ENCODE data around the gene MT1F. TPM values are rescaled to one million over a fixed set of nuclear protein-coding genes. Genes with fewer than 3 reads are reported as not detected.

MT1F gene
- total RNA-seq, 2 experiments from 2014 or later, result 15.8 to 16.4 TPM

DNA sequence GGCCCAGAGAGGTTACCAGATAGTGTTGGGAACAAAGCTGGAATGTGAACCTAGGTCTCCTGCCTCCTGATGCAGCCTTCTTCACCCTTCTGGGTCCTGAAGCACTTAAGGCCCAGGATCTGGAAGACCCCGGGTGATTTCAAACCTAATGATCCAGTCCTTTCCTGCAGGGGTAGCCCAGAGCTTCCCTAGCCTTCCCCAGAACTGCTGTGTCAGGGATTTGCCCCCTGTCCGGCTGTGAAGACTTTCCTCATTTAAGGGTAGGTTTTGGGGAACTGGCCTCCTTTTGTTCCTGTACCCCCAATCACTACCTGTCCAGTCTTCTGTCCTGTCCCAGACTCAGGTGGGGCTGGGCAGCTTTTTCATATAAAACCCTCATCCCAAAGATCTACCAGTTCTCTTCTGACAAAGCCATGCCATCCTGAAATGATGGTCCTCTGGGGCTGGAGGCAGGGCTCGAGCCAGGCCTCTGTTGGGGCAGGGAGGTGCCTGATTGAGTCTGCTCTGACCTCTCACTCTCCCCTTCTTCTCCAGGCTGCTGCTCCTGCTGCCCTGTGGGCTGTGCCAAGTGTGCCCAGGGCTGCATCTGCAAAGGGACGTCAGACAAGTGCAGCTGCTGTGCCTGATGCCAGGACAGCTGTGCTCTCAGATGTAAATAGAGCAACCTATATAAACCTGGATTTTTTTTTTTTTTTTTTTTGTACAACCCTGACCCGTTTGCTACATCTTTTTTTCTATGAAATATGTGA is 25.8 kb downstream of the MT1F start:
- Mint-ChIP-seq H3K9me3 (no peaks in the 10 kb centered on the region), H3K4me3 (peak overlapping the region; percentile 89), H3K27ac (no peak overlapping the region), H3K27me3 (peaks cover 2% of the 10 kb centered on the region), H3K4me1 (peaks cover 30% of the 10 kb centered on the region), H3K36me3 (ENCODE audit: low read depth) (peaks cover 9% of the 10 kb centered on the region)
- ChIA-PET CTCF (interaction anchor here (1.3 to 5.0 kb wide), 4 partner anchors 12 to 74 kb away, joined by 3 to 30 read pairs (median 6); no protein-coding TSS in a partner anchor), POLR2A (interaction anchor here (0.8 to 2.5 kb wide), 28 partner anchors 10 to 248 kb away, joined by 3 to 29 read pairs (median 6); partner anchors contain the start of genes MT1E, MT1G, MT1H and MT2A)
- DNase-seq, result no peak

GRCh38 chr16:56684256-56684925 is 26.6 kb downstream of the MT1F start:
- POLR2A ChIA-PET, result interaction anchor here (0.8 to 1.0 kb wide), 2 partner anchors 11 to 233 kb away, joined by 3 read pairs; partner anchors contain the start of genes NUDT21 and OGFOD1
- Mint-ChIP-seq H3K27ac (no peak overlapping the region), H3K9me3 (no peaks in the 10 kb centered on the region), H3K4me1 (peaks cover 30% of the 10 kb centered on the region), H3K4me3 (peak overlapping the region; percentile 44), H3K27me3 (peaks cover 4% of the 10 kb centered on the region), H3K36me3 (ENCODE audit: low read depth) (peaks cover 9% of the 10 kb centered on the region)
- DNase-seq, result no peak
- CTCF ChIA-PET, result interaction anchor here (5.0 kb wide), 1 partner anchor 17 kb away, joined by 30 read pairs; no protein-coding TSS in a partner anchor

DNA sequence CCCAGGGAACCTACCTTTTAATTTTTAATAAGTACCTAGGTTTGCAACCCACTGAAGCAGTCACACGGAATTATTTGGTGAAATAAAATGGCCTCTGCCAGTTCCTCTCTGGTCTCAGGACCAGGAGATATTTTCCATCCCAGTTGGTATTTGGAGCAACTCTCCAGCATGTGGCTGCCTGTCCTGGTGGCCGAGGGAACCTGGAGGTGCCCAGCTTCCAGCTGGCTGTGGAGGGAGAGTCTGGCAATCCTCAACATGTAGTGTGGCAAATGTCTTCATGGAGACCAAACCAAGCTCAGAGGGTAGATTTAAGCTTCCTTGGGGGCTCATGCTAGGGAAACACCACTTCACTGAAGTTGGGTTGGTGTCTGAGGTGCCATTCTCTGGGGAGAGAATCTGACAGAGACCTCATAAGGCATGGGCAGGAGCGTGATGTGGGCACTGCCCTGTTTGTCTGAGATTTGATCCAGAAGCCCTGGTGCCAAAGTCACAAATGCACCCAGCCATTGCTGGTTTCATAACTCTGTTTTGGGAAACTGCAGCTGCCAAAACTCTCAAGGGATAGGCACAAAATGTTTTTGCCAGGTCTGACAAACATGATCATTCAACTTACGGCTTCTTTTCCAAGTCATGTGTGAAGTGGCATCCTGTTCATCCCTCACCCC is 27.3 kb downstream of the MT1F start:
- Mint-ChIP-seq H3K9me3 (no peaks in the 10 kb centered on the region), H3K36me3 (ENCODE audit: low read depth) (peaks cover 9% of the 10 kb centered on the region), H3K4me1 (peaks cover 25% of the 10 kb centered on the region), H3K4me3 (no peak overlapping the region), H3K27ac (no peak overlapping the region), H3K27me3 (peaks cover 8% of the 10 kb centered on the region)
- DNase-seq, result no peak
- POLR2A ChIA-PET, result no interaction called here
- CTCF ChIA-PET, result interaction anchor here (0.8 to 5.0 kb wide), 2 partner anchors 12 to 17 kb away, joined by 3 to 30 read pairs; no protein-coding TSS in a partner anchor

DNA sequence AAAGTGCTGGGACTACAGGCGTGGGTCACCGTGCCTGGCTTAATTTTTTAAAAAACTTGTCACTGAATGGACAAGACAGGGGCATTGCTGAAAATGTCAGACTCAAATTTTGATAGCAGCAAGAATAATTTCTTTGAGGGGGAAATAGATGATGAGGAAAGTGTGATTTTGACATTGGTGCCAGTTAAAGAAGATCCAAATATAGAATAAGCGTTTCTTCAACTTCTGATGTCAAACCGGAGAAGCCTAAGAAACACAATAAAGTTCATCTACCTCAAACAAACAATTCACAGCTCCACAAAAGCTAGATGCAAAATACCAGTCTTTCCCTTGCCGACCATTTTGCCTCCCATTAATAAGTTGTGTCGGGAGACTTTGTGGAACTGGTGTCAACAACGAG is 29.0 kb downstream of the MT1F start:
- ChIA-PET POLR2A (interaction anchor here (0.6 kb wide), 1 partner anchor 15 kb away, joined by 3 read pairs; no protein-coding TSS in a partner anchor), CTCF (interaction anchor here (0.8 kb wide), 1 partner anchor 42 kb away, joined by 3 read pairs; no protein-coding TSS in a partner anchor)
- Mint-ChIP-seq H3K27ac (no peak overlapping the region), H3K36me3 (ENCODE audit: low read depth) (peaks cover 9% of the 10 kb centered on the region), H3K9me3 (no peaks in the 10 kb centered on the region), H3K27me3 (peaks cover 12% of the 10 kb centered on the region), H3K4me1 (peaks cover 15% of the 10 kb centered on the region), H3K4me3 (no peak overlapping the region)
- DNase-seq, result no peak

DNA sequence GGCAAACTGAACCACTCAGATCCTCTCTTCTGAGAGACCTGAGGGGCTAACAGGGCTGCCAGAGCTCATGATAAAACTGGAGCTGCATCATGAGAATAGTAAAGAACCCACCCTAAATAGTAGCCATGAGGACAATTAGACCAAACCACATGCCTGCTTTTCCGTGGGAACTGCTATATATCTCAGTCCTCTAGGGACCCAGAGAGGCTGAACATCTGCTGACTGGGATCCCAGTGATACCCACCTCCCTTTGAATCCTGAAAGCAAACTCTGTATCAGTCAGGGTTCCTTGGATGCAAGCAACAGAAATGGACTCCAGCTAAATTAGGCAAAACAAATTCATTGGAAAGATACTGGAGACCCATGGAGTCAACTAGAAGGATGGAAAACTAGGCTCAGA is 31.0 kb downstream of the MT1F start:
- H3K9me3 Mint-ChIP-seq, result no peaks in the 10 kb centered on the region
- no peak overlapping the region for H3K27ac Mint-ChIP-seq
- ChIA-PET CTCF (interaction anchor here (2.1 kb wide), 1 partner anchor 13 kb away, joined by 6 read pairs; no protein-coding TSS in a partner anchor), POLR2A (no interaction called here)
- peaks cover 4% of the 10 kb centered on the region for H3K4me1 Mint-ChIP-seq
- peaks cover 9% of the 10 kb centered on the region for H3K36me3 Mint-ChIP-seq (ENCODE audit: low read depth)
- peaks cover 12% of the 10 kb centered on the region for H3K27me3 Mint-ChIP-seq
- H3K4me3 Mint-ChIP-seq, result no peak overlapping the region
- no peak for DNase-seq

DNA sequence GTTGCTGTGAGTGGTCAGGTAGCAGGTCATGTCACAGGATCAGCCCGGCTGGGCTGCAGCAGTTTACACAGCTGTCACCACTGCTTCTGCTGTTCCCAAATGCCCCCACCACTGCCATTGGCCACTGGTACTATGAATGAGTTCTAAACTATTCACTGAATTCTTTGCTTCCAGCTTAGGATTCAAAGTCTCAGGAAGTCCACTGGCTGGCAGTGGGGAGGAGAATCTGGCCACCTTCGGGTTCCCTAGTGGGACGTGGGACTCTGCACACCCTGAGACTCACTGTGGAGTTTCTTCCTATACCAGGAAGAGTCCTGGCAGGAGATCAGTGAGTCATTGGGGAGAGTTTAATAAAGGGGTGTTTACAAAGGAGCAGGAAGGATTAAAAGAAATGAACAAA is 31.4 kb downstream of the MT1F start:
- CTCF ChIA-PET, result interaction anchor here (1.0 to 2.1 kb wide), 2 partner anchors 13 kb away, joined by 3 to 6 read pairs; no protein-coding TSS in a partner anchor
- no peaks in the 10 kb centered on the region for H3K4me1 Mint-ChIP-seq

DNA sequence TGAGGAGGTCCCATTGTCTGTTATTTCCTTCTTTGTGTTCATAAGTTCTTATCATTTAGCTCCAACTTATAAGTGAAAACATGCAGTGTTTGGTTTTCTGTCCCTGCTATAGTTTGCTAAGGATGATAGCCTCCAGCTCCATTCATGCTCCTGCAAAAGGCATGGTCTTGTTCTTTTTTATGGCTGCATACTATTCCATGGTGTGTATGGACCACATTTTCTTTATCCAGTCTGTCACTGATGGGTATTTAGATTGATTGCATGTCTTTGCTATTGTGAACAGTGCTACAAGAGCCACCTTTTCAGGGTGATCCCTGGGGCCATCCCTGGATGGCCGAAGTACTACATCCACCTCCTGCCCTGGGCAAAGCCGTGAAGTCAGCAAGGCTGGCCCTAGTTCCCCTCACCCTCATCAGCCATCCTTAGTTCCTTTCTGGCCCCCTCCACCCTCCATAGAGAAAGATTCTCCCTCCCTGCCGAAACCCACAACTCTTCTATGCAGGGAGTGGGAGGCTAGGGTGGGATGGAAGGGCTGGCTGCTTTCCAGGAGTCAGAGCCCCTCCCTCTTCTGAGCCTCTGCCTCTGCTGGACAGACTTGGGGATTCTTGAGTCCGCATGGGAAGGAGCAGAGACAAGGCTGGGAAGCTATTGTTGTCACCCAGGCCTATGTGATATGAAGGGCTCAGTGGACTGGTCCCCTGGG is 32.8 kb downstream of the MT1F start:
- Mint-ChIP-seq H3K4me3 (no peak overlapping the region), H3K27me3 (peaks cover 12% of the 10 kb centered on the region), H3K36me3 (ENCODE audit: low read depth) (peaks cover 4% of the 10 kb centered on the region), H3K27ac (no peak overlapping the region), H3K9me3 (no peaks in the 10 kb centered on the region), H3K4me1 (no peaks in the 10 kb centered on the region)
- DNase-seq, result no peak
- POLR2A ChIA-PET, result no interaction called here
- CTCF ChIA-PET, result interaction anchor here (1.0 to 2.1 kb wide), 2 partner anchors 12 to 15 kb away, joined by 3 to 6 read pairs; no protein-coding TSS in a partner anchor

More for the DNA sequence above, 31.4 kb downstream of the MT1F start:
- H3K27me3 Mint-ChIP-seq, result peaks cover 12% of the 10 kb centered on the region
- H3K36me3 Mint-ChIP-seq (ENCODE audit: low read depth), result peaks cover 7% of the 10 kb centered on the region
- DNase-seq, result no peak
- no peak overlapping the region for H3K27ac Mint-ChIP-seq
- POLR2A ChIA-PET, result no interaction called here
- no peaks in the 10 kb centered on the region for H3K9me3 Mint-ChIP-seq
- no peak overlapping the region for H3K4me3 Mint-ChIP-seq

GRCh38 chr16:56691885-56692284 is 34.1 kb downstream of the MT1F start:
- ChIA-PET CTCF (no interaction called here), POLR2A (interaction anchor here (3.6 kb wide), 1 partner anchor 9 kb away, joined by 13 read pairs; the partner anchor contains the start of gene MT1X)
- DNase-seq, result no peak
- no peaks in the 10 kb centered on the region for H3K36me3 Mint-ChIP-seq (ENCODE audit: low read depth)
- H3K27me3 Mint-ChIP-seq, result peaks cover 13% of the 10 kb centered on the region
- no peak overlapping the region for H3K4me3 Mint-ChIP-seq
- no peaks in the 10 kb centered on the region for H3K4me1 Mint-ChIP-seq
- no peaks in the 10 kb centered on the region for H3K9me3 Mint-ChIP-seq
- no peak overlapping the region for H3K27ac Mint-ChIP-seq

DNA sequence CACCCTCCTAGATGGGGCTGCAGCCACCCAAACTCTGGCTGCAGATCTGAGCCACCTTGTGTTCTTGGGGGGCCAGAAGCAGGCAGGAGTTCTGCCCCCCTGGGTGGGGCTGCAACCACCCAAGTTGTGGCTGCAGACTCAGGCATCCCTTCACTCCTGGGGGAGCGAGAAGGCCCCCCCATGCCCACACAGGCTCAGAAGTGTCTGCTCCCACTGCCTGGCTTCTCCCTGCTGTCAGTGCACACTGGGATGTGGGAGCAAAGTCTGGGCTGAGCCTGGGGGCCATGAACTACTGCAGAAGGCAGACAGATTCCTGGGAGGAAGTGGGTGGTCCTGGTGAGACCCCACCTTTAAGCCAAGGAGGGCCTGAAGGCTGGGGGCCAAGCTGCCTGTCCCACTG is 37.5 kb downstream of the MT1F start:
- Mint-ChIP-seq H3K9me3 (no peaks in the 10 kb centered on the region), H3K4me3 (no peak overlapping the region), H3K27ac (no peak overlapping the region), H3K4me1 (no peaks in the 10 kb centered on the region), H3K27me3 (peaks cover 8% of the 10 kb centered on the region), H3K36me3 (ENCODE audit: low read depth) (no peaks in the 10 kb centered on the region)
- no peak for DNase-seq
- ChIA-PET POLR2A (interaction anchor here (1.3 to 3.6 kb wide), 2 partner anchors 12 to 13 kb away, joined by 9 to 13 read pairs; partner anchors contain the start of gene MT1X), CTCF (interaction anchor here (1.0 to 1.3 kb wide), 2 partner anchors 12 to 94 kb away, joined by 3 to 4 read pairs; no protein-coding TSS in a partner anchor)

GRCh38 chr16:56697456-56698155 is 39.8 kb downstream of the MT1F start:
- POLR2A ChIA-PET, result interaction anchor here (1.6 kb wide), 1 partner anchor 15 kb away, joined by 10 read pairs; the partner anchor contains the start of gene MT1X
- no peaks in the 10 kb centered on the region for H3K36me3 Mint-ChIP-seq (ENCODE audit: low read depth)
- H3K4me3 Mint-ChIP-seq, result no peak overlapping the region
- CTCF ChIA-PET, result interaction anchor here (0.6 to 1.2 kb wide), 4 partner anchors 11 to 281 kb away, joined by 3 to 4 read pairs (median 3); partner anchors contain the start of gene MT1E
- DNase-seq, result no peak
- H3K27me3 Mint-ChIP-seq, result peaks cover 4% of the 10 kb centered on the region
- H3K9me3 Mint-ChIP-seq, result no peaks in the 10 kb centered on the region
- peaks cover 8% of the 10 kb centered on the region for H3K4me1 Mint-ChIP-seq
- no peak overlapping the region for H3K27ac Mint-ChIP-seq

DNA sequence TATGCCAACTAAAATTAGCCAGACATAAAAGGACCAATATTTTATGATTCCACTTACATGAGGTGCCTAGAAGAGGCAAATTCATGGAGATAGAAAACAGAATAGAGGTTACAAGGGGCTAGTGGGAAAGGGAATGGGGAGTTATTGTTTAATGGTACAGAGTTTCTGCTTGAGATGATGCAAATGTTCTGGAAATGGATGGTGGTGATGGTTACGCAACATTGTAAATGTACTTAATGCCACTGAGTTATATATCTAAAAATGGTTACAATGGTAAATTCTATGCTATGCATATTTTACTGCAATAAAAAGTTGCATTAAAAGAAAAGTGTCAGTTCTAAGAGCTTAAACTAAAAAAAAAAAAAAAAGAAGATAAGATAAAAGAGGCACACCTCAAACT is 42.4 kb downstream of the MT1F start:
- ChIA-PET CTCF (interaction anchor here (0.7 to 4.6 kb wide), 8 partner anchors 16 to 534 kb away, joined by 3 to 107 read pairs (median 11); partner anchors contain the start of genes MT1X, PSME3IP1 and RSPRY1), POLR2A (interaction anchor here (3.1 kb wide), 1 partner anchor 124 kb away, joined by 19 read pairs; no protein-coding TSS in a partner anchor)
- H3K9me3 Mint-ChIP-seq, result no peaks in the 10 kb centered on the region
- no peak for DNase-seq
- H3K4me3 Mint-ChIP-seq, result no peak overlapping the region
- H3K27ac Mint-ChIP-seq, result no peak overlapping the region
- no peaks in the 10 kb centered on the region for H3K36me3 Mint-ChIP-seq (ENCODE audit: low read depth)
- peaks cover 4% of the 10 kb centered on the region for H3K27me3 Mint-ChIP-seq
- peaks cover 8% of the 10 kb centered on the region for H3K4me1 Mint-ChIP-seq

All from activated CD4-positive, alpha-beta memory T cell treated with anti-CD3 and anti-CD28 coated beads, Interleukin-2, amount 10 ng/mL, durations not matched to agents 7 days and 5 days (primary cell).